SH-SY5Y (cell line): ENCODE data around the gene HCN2.

Experiments used
- GATA2 ChIP-seq: IDR thresholded peaks from 2 replicates; pipeline ENCODE4 v1.6.1; 2011; ENCODE audit warnings: mild to moderate bottlenecking, low read depth, low read length
- GATA3 ChIP-seq: IDR thresholded peaks from 2 replicates; pipeline ENCODE4 v1.6.1; 2011; ENCODE audit warnings: low read depth, mild to moderate bottlenecking, low read length, moderate library complexity

DNA sequence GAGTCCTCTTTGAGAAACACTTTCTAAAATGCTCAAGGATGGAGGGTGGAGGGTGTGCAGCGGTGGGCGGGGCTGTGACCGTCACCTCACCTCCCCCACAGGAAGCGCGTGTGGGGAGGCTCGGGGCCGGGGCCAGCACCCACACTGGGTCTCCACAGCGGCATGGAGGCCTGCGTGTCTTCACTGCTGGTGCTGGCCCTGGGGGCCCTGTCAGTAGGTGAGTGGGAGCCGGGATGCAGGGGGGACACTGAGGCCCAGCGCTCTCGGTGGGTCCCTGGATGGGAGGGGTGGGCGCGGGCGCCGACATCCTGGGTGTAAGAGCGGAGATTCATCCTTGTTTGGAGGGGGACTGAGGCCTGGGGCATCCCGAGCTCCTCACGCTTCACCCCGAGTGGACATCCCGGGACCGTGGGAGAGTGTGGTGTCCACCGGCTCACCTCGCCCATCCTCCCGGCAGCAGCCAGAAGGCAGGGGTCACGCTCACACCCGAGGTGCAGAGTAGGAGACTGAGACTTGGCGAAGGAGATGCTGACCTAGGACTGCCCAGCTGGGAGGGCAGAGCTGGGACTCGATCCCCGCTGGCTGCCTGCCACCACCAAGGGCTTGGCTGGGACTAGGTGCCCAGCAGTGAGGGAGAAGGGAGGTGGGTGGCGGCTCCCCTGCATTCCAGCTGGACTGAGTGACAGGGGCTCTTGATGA, 45.6 kb upstream of the HCN2 start, which contains the start of gene GZMM:
- TF ChIP-seq GATA2 = no peak
- TF ChIP-seq GATA3 = no peak
